IMR-90 (cell line): ENCODE data around the gene ACKR2. TPM values are rescaled to one million over a fixed set of nuclear protein-coding genes. Genes with fewer than 3 reads are reported as not detected.

Source experiments
- ATAC-seq: fragments of 200-7000 bp; cut with Tn5 transposase; 2 replicates; pipeline ENCODE4 v1.9.1; 2020; ENCODE audit warnings: low read depth, mild to moderate bottlenecking, moderate library complexity
- BruUV-seq: library from RNA; stranded (reverse); fragments of 400-500 nt; replicated peaks from 2 replicates; lab custom pipeline; 2021; lab: Mats Ljungman, UMichigan
- CTCF ChIA-PET: fragments of 300-600 bp; formaldehyde crosslinking; extraction: SDS; loops from one replicate; lab custom pipeline; 2021; ENCODE audit warnings: antibody characterized with exemption; lab: Yijun Ruan, JAX
- POLR2A ChIA-PET: fragments of 300-600 bp; sonication (Branson Sonifier 250); formaldehyde crosslinking; loops from one replicate; lab custom pipeline; 2022; ENCODE audit warnings: antibody characterized with exemption; ENCODE audit not compliant: unreplicated experiment; lab: Charles Lee
- DNase-seq: peaks from one replicate; pipeline ENCODE4 v3.0.0; 2013
- H2AFZ ChIP-seq: replicated peaks from 2 replicates; pipeline ENCODE3; 2013; ENCODE audit warnings: low read length, mild to moderate bottlenecking; ENCODE audit not compliant: poor library complexity
- H2AK5ac ChIP-seq: 2 replicates; pipeline ENCODE4 v1.6.1; 2013; ENCODE audit warnings: low read depth, low read length, inconsistent platforms
- H2AK9ac ChIP-seq: replicated peaks from 2 replicates; pipeline ENCODE3; 2013; ENCODE audit warnings: mild to moderate bottlenecking, low read depth, low read length, moderate library complexity; ENCODE audit not compliant: poor library complexity
- H2BK120ac ChIP-seq: 2 replicates; pipeline ENCODE4 v1.6.1; 2013; ENCODE audit warnings: low read depth, low read length, inconsistent platforms
- H2BK15ac ChIP-seq: 3 replicates; pipeline ENCODE4 v1.6.1; 2013; ENCODE audit warnings: low read depth, low read length, inconsistent platforms
- H2BK20ac ChIP-seq: 2 replicates; pipeline ENCODE4 v1.6.1; 2013; ENCODE audit warnings: low read depth, mild to moderate bottlenecking, inconsistent platforms, low read length, moderate library complexity
- H2BK5ac ChIP-seq: 2 replicates; pipeline ENCODE4 v1.6.1; 2013; ENCODE audit warnings: mild to moderate bottlenecking, low read depth, low read length, inconsistent platforms; ENCODE audit not compliant: poor library complexity, severe bottlenecking
- H3K14ac ChIP-seq: replicated peaks from 2 replicates; pipeline ENCODE4 v1.6.1; 2013; ENCODE audit warnings: low read depth, low read length, inconsistent platforms
- H3K18ac ChIP-seq: 2 replicates; pipeline ENCODE4 v1.6.1; 2013; ENCODE audit warnings: low read depth, low read length, control low read depth
- H3K23ac ChIP-seq: 2 replicates; pipeline ENCODE4 v1.6.1; 2013; ENCODE audit warnings: low read depth, low read length, inconsistent platforms
- H3K27ac ChIP-seq: 2 replicates; pipeline ENCODE4 v1.5.1; 2013; ENCODE audit warnings: mild to moderate bottlenecking, control low read depth, low read length; ENCODE audit not compliant: insufficient read depth
- H3K27me3 ChIP-seq: 2 replicates; pipeline ENCODE4 v1.6.1; 2013; ENCODE audit warnings: low read length; ENCODE audit not compliant: control insufficient read depth, insufficient read depth
- H3K36me3 ChIP-seq: 2 replicates; pipeline ENCODE4 v1.6.1; 2013; ENCODE audit warnings: low read length, mixed read lengths; ENCODE audit not compliant: control insufficient read depth, insufficient read depth
- H3K4ac ChIP-seq: 2 replicates; pipeline ENCODE4 v1.6.1; 2013; ENCODE audit warnings: low read depth, low read length, inconsistent platforms
- H3K4me1 ChIP-seq: 2 replicates; pipeline ENCODE4 v1.6.1; 2013; ENCODE audit warnings: low read length, mixed read lengths; ENCODE audit not compliant: control insufficient read depth, insufficient read depth
- H3K4me2 ChIP-seq: 2 replicates; pipeline ENCODE4 v1.6.1; 2013; ENCODE audit warnings: low read depth, mild to moderate bottlenecking, control low read depth, low read length, moderate library complexity
- H3K4me3 ChIP-seq: 2 replicates; pipeline ENCODE4 v1.5.1; 2013; ENCODE audit warnings: low read depth, mild to moderate bottlenecking, control low read depth, low read length, moderate library complexity; ENCODE audit not compliant: insufficient read depth
- H3K56ac ChIP-seq: 2 replicates; pipeline ENCODE4 v1.6.1; 2013; ENCODE audit warnings: low read length, inconsistent platforms; ENCODE audit not compliant: insufficient read depth; ENCODE audit errors: extremely low read depth
- H3K79me1 ChIP-seq, 2 experiments: 2 replicates each; pipeline ENCODE4 v1.6.1; 2013; ENCODE audit warnings: low read length in 2 of 2, inconsistent platforms in 1 of 2, low read depth in 1 of 2
- H3K9ac ChIP-seq: 2 replicates; pipeline ENCODE4 v1.6.1; 2013; ENCODE audit warnings: low read depth, low read length, control low read depth
- H3K9me1 ChIP-seq: 2 replicates; pipeline ENCODE4 v1.6.1; 2013; ENCODE audit warnings: low read length, inconsistent platforms; ENCODE audit not compliant: insufficient read depth
- H3K9me3 ChIP-seq: 2 replicates; pipeline ENCODE4 v1.6.1; 2013; ENCODE audit warnings: low read length; ENCODE audit not compliant: control insufficient read depth, insufficient read depth
- H4K20me1 ChIP-seq: 2 replicates; pipeline ENCODE4 v1.6.1; 2013; ENCODE audit warnings: low read length, inconsistent platforms; ENCODE audit not compliant: insufficient read depth
- H4K5ac ChIP-seq: 2 replicates; pipeline ENCODE4 v1.6.1; 2013; ENCODE audit warnings: mild to moderate bottlenecking, low read depth, low read length, control low read depth
- H4K8ac ChIP-seq, 2 experiments: 2 replicates each; pipeline ENCODE4 v1.6.1; 2013; ENCODE audit warnings: low read depth in 2 of 2, low read length in 2 of 2, control low read depth in 1 of 2, inconsistent platforms in 1 of 2
- H4K91ac ChIP-seq: 2 replicates; pipeline ENCODE4 v1.6.1; 2013; ENCODE audit warnings: low read depth, low read length, inconsistent platforms; ENCODE audit not compliant: insufficient read depth
- FOS ChIP-seq: fragments of 150-350 bp; IDR thresholded peaks from 2 replicates; pipeline ENCODE4 v1.6.1; 2016; ENCODE audit warnings: low read depth, low read length
- MAZ ChIP-seq: IDR thresholded peaks from 2 replicates; pipeline ENCODE4 v1.6.1; 2012; ENCODE audit warnings: low read depth, mild to moderate bottlenecking, low read length, improper control_type of control experiment, moderate library complexity, borderline replicate concordance
- RFX5 ChIP-seq: IDR thresholded peaks from 2 replicates; pipeline ENCODE4 v1.8.0; 2012; ENCODE audit warnings: low read depth, mild to moderate bottlenecking, low read length, moderate library complexity
- SMC3 ChIP-seq: fragments of 150-350 bp; IDR thresholded peaks from 2 replicates; pipeline ENCODE4 v1.6.1; 2016; ENCODE audit warnings: low read depth, mild to moderate bottlenecking, antibody characterized with exemption, low read length, moderate library complexity
- WGBS, 2 experiments: methylation state at CpG; one replicate each; pipeline versions ENCODE4 v1.1.5 to v1.1.7; 2013; ENCODE audit warnings: missing lambda C conversion rate in 2 of 2; ENCODE audit not compliant: insufficient read length in 1 of 2; ENCODE audit errors: extremely low coverage in 2 of 2; 5-methylcytosine and 5-hydroxymethylcytosine counted together
- dilution Hi-C: fragments of 300-500 bp; cut with HindIII; formaldehyde crosslinking; loops from one replicate; pipeline ENCODE4 v1.14.3; 2018; ENCODE audit warnings: low sequenced_read_pairs; ENCODE audit not compliant: unreplicated experiment
- in situ Hi-C: fragments of 300-500 bp; cut with MboI; formaldehyde crosslinking; loops from 3 replicates; pipeline ENCODE4 v1.14.3; 2019; ENCODE audit warnings: low sequenced_read_pairs, inconsistent platforms, mixed read lengths
- intact Hi-C: fragments of 100-400 bp; cut with micrococcal nuclease; formaldehyde crosslinking; loops from 2 replicates; pipeline ENCODE4 v1.10.0; 2022
- polyA plus RNA-seq, 3 experiments: library from polyadenylated mRNA; depleted of rRNA; stranded (reverse); fragments of >200 nt; gene quantifications; 2 replicates each; pipeline ENCODE4 v1.2.3, GENCODE V29; 2012; ENCODE audit warnings: low replicate concordance in 1 of 3
- total RNA-seq: library from RNA; depleted of rRNA; stranded (reverse); fragments of >200 nt; gene quantifications from 2 replicates; pipeline ENCODE4 v1.2.3, GENCODE V29; 2012
- TF ChIP-seq, protein P1 (sequence below): fragments of 150-350 bp; IDR thresholded peaks from 2 replicates; pipeline ENCODE4 v1.6.1; 2017; ENCODE audit warnings: mild to moderate bottlenecking, antibody characterized with exemption, low read length, low read depth

ACKR2 gene
- total and polyA plus RNA-seq, 2 of the 4 experiments (the other 2 are of a cell fraction): 0.10 TPM; not detected in 1

GRCh38 chr3:42772670-42773408 lies 36.4 kb upstream of the ACKR2 start, which contains the start of gene CCDC13 (continued):
- TF ChIP-seq, protein P1, sequence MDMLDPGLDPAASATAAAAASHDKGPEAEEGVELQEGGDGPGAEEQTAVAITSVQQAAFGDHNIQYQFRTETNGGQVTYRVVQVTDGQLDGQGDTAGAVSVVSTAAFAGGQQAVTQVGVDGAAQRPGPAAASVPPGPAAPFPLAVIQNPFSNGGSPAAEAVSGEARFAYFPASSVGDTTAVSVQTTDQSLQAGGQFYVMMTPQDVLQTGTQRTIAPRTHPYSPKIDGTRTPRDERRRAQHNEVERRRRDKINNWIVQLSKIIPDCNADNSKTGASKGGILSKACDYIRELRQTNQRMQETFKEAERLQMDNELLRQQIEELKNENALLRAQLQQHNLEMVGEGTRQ: no peak

DNA sequence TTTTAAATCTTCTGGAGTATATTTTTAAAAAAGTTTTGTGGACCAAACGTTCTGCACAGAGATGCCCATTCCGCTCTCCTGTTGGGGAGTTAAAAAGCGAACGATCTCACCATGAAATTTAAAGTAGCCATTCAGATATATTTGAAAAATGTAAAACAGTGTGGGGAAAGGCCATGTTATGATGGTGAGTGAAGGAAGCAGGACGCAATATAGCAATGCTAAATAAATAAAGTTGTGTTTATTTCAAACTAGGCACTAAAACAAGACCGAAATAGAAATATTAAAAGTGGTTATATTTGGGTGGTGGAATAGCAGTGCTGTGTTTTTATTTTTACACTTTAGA lies 35.9 kb upstream of the ACKR2 start:
- intact Hi-C loops: no loop called here
- peak overlapping the region; percentile 43; the same call in 1 of the 2 replicates for H3K4ac ChIP-seq

More for the DNA sequence above, 35.9 kb upstream of the ACKR2 start:
- H3K9me3 ChIP-seq: no peaks in the 10 kb centered on the region
- H3K4me3 ChIP-seq: peak overlapping the region; percentile 46
- ChIA-PET CTCF (no interaction called here), POLR2A (no interaction called here)
- H3K27me3 ChIP-seq: no peaks in the 10 kb centered on the region
- H2BK5ac ChIP-seq: peak overlapping the region; percentile 22
- H3K27ac ChIP-seq: no peak overlapping the region
- H3K56ac ChIP-seq: peak overlapping the region; percentile 81; the same call in 1 of the 2 replicates
- H4K91ac ChIP-seq: no peak overlapping the region
- ATAC-seq (peak; percentile 51), DNase-seq (no peak)
- 0 out of 2 replicates have a peak, but pooled peaks cover 3% of the 10 kb centered on the region for H3K9me1 ChIP-seq
- 0% methylated on average over 1 of the region's 6 CpGs; no CpG with 5 or more reads in 1 of the 2 experiments for WGBS, 2 experiments
- no peaks in the 10 kb centered on the region for H4K20me1 ChIP-seq
- TF ChIP-seq MAZ (no peak), SMC3 (no peak), RFX5 (no peak), FOS (no peak)
- TF ChIP-seq, protein P1: no peak
- H2AK9ac ChIP-seq: no peak overlapping the region
- dilution Hi-C loops: no loop called here
- H3K4me2 ChIP-seq: peak overlapping the region; percentile 73
- H2BK20ac ChIP-seq: peak overlapping the region; percentile 3; the same call in 1 of the 2 replicates
- H3K14ac ChIP-seq: peak overlapping the region; percentile 48; the same call in 1 of the 2 replicates
- H2BK15ac ChIP-seq: no peak overlapping the region; the same call in 2 of the 3 replicates
- peak overlapping the region; percentile 39; the same call in 1 of the 2 replicates for H2BK120ac ChIP-seq
- peak overlapping the region; percentile 88 for H2AFZ ChIP-seq
- no peak overlapping the region for H4K5ac ChIP-seq
- BruUV-seq: no TSS peak
- H4K8ac ChIP-seq: peak overlapping the region; percentile 62 to 83
- H3K79me1 ChIP-seq: peaks cover 0 to 7% of the 10 kb centered on the region in 2 experiments; a peak in 2 of 4 replicates
- peak overlapping the region; percentile 45; the same call in 1 of the 2 replicates for H3K23ac ChIP-seq
- 0 out of 2 replicates have a peak overlapping the region, but pooled peaks have one; percentile 8 for H3K18ac ChIP-seq
- H3K9ac ChIP-seq: peak overlapping the region; percentile 68
- H3K36me3 ChIP-seq: no peaks in the 10 kb centered on the region
- H2AK5ac ChIP-seq: no peak overlapping the region
- in situ Hi-C loops: no loop called here
- H3K4me1 ChIP-seq: peaks cover 3% of the 10 kb centered on the region; the same call in 1 of the 2 replicates
